CD4-positive, alpha-beta T cell treated with Interleukin-6 for 4 hours (primary cell): ENCODE results near the gene CCDC102B.
"Not testable (repeated sequence)": the region's sequence is repeated elsewhere in the genome, so short reads cannot be mapped to it uniquely, and the experiment has no call there.

Experiments used
- DNase-seq: peaks from one replicate; pipeline ENCODE4 v3.0.0-alpha.2; 2020; ENCODE audit warnings: mixed read lengths

The CCDC102B gene

GRCh38 chr18:68915061-68915460 is 117.2 kb downstream of the CCDC102B start:
- no peak for DNase-seq

- no peak for DNase-seq
Observed at GRCh38 chr18:68916734-68917133, 118.9 kb downstream of the CCDC102B start.

- no peak for DNase-seq
Observed at GRCh38 chr18:68918216-68918615, 120.3 kb downstream of the CCDC102B start.

GRCh38 chr18:68919900-68920299 is 122.0 kb downstream of the CCDC102B start:
- DNase-seq: no peak

- no peak for DNase-seq
Observed at GRCh38 chr18:68922392-68922791, 124.5 kb downstream of the CCDC102B start.

- DNase-seq: no peak
Observed at GRCh38 chr18:68925268-68925667, 127.4 kb downstream of the CCDC102B start.

- no peak for DNase-seq
Observed at GRCh38 chr18:68928762-68929675, 131.1 kb downstream of the CCDC102B start.

GRCh38 chr18:68935686-68936085 is 137.8 kb downstream of the CCDC102B start:
- no peak for DNase-seq

GRCh38 chr18:68937029-68937599 is 139.2 kb downstream of the CCDC102B start:
- DNase-seq: no peak

GRCh38 chr18:68940039-68940438 is 142.2 kb downstream of the CCDC102B start:
- no peak for DNase-seq

- DNase-seq: no peak
Observed at GRCh38 chr18:68940754-68941153, 142.9 kb downstream of the CCDC102B start.

- DNase-seq: no peak
Observed at GRCh38 chr18:68942230-68942629, 144.3 kb downstream of the CCDC102B start.

GRCh38 chr18:68943861-68944260 is 146.0 kb downstream of the CCDC102B start:
- not testable (repeated sequence) for DNase-seq

GRCh38 chr18:68944330-68944729 is 146.4 kb downstream of the CCDC102B start:
- DNase-seq: no peak

GRCh38 chr18:68944826-68945225 is 146.9 kb downstream of the CCDC102B start:
- no peak for DNase-seq

- DNase-seq: no peak
Observed at GRCh38 chr18:68948622-68949021, 150.7 kb downstream of the CCDC102B start.

- no peak for DNase-seq
Observed at GRCh38 chr18:68954738-68955137, 156.9 kb downstream of the CCDC102B start.

- no peak for DNase-seq
Observed at GRCh38 chr18:68956650-68957049, 158.8 kb downstream of the CCDC102B start.

- no peak for DNase-seq
Observed at GRCh38 chr18:68960355-68960754, 162.5 kb downstream of the CCDC102B start.

- no peak for DNase-seq
Observed at GRCh38 chr18:68962623-68963022, 164.7 kb downstream of the CCDC102B start.

- DNase-seq: no peak
Observed at GRCh38 chr18:68965817-68966216, 167.9 kb downstream of the CCDC102B start.

- no peak for DNase-seq
Observed at GRCh38 chr18:68969027-68969426, 171.1 kb downstream of the CCDC102B start.

- no peak for DNase-seq
Observed at GRCh38 chr18:68972176-68972575, 174.3 kb downstream of the CCDC102B start.

GRCh38 chr18:68979737-68980136 is 181.9 kb downstream of the CCDC102B start:
- no peak for DNase-seq
